Femur (tissue), 1 donor: Measurements from ENCODE around the gene SURF1.
"Not testable (repeated sequence)": the region's sequence is repeated elsewhere in the genome, so short reads cannot be mapped to it uniquely, and the experiment has no call there.

ENCODE experiments used
- DNase-seq: peaks from one replicate; pipeline ENCODE4 v3.0.0-alpha.2; 2017

Gene SURF1

GRCh38 chr9:133356391-133357091 is at the start of gene SURF1, which contains the start of gene SURF2:
TSS of gene SURF1 (minus strand) at chr9:133356487. CDS start at chr9:133356453, 34 bp downstream.
TSS of gene SURF2 (plus strand) at chr9:133356550. CDS start at chr9:133356593, 43 bp downstream.
- DNase-seq: peak; percentile 91

- peak; percentile 41 for DNase-seq
Measured at GRCh38 chr9:133405508-133406438, 49.5 kb upstream of the SURF1 start.

- DNase-seq: no peak
Measured at GRCh38 chr9:133404454-133405002, 48.2 kb upstream of the SURF1 start.

GRCh38 chr9:133403766-133404453 is 47.6 kb upstream of the SURF1 start:
- no peak for DNase-seq

GRCh38 chr9:133402689-133403088 is 46.4 kb upstream of the SURF1 start:
- DNase-seq: no peak

- no peak for DNase-seq
Measured at GRCh38 chr9:133401588-133401987, 45.3 kb upstream of the SURF1 start.

- DNase-seq: no peak
Measured at GRCh38 chr9:133400292-133400691, 44.0 kb upstream of the SURF1 start.

- no peak for DNase-seq
Measured at GRCh38 chr9:133397895-133398294, 41.6 kb upstream of the SURF1 start.

GRCh38 chr9:133397370-133397769 is 41.1 kb upstream of the SURF1 start:
- no peak for DNase-seq

- no peak for DNase-seq
Measured at GRCh38 chr9:133396952-133397351, 40.7 kb upstream of the SURF1 start.

GRCh38 chr9:133394687-133395271 is 38.5 kb upstream of the SURF1 start:
- DNase-seq: no peak

GRCh38 chr9:133393399-133393798 is 37.1 kb upstream of the SURF1 start:
- DNase-seq: no peak

- DNase-seq: not testable (repeated sequence)
Measured at GRCh38 chr9:133392308-133392707, 36.0 kb upstream of the SURF1 start.

GRCh38 chr9:133391449-133391848 is 35.2 kb upstream of the SURF1 start:
- not testable (repeated sequence) for DNase-seq

GRCh38 chr9:133390713-133391112 is 34.4 kb upstream of the SURF1 start:
- no peak for DNase-seq

- no peak for DNase-seq
Measured at GRCh38 chr9:133389562-133389961, 33.3 kb upstream of the SURF1 start.

GRCh38 chr9:133389025-133389557 is 32.8 kb upstream of the SURF1 start:
- no peak for DNase-seq

GRCh38 chr9:133387680-133388079 is 31.4 kb upstream of the SURF1 start:
- DNase-seq: no peak

GRCh38 chr9:133386338-133386737 is 30.1 kb upstream of the SURF1 start:
- no peak for DNase-seq

GRCh38 chr9:133385452-133385851 is 29.2 kb upstream of the SURF1 start:
- no peak for DNase-seq

GRCh38 chr9:133384736-133385321 is 28.5 kb upstream of the SURF1 start:
- DNase-seq: no peak

- DNase-seq: no peak
Measured at GRCh38 chr9:133383438-133383837, 27.2 kb upstream of the SURF1 start.
